ENCODE data around the gene SIRT5. TPM values are rescaled to one million over a fixed set of nuclear protein-coding genes. Genes with fewer than 3 reads are reported as not detected.
A peak's percentile ranks its signal among the peaks of the same experiment; 100 is the strongest.

SIRT5 gene
- total RNA-seq (2021) (7.6 and 9.0 TPM in 2 replicates), Bru-seq, nascent RNA (percentile 60 among the genes with signal in this experiment), BruChase-seq, experiment 1, labeled RNA remaining after a 2-hour chase (percentile 56 among the genes with signal in this experiment), BruChase-seq, experiment 2, labeled RNA remaining after a 6-hour chase (percentile 56 among the genes with signal in this experiment)
- long read RNA-seq, partial matches to known transcripts = 5 of 21 reads
- long read RNA-seq, other reads (novel, unspliced or antisense) = 16 of 21 reads

GRCh38 chr6:13574571-13575376, at the start of gene SIRT5:
SIRT5 (plus strand) TSS chr6:13574601; CDS start chr6:13584111, 9,510 bp downstream.
- Histone ChIP-seq H3K4me3 (ENCODE audit: low read depth, low read length, poor library complexity, severe bottlenecking) (peak within 1 kb of the TSS; percentile 67), H3K27me3 (replicated peaks; ENCODE audit: insufficient read depth, low read depth, low read length, poor library complexity) (no peaks in the 10 kb centered on the region), H3K27ac (ENCODE audit: low read depth, low read length, poor library complexity, severe bottlenecking) (peak within 1 kb of the TSS; percentile 74), H3K4me1 (ENCODE audit: insufficient read depth, low read length, poor library complexity, severe bottlenecking) (no peaks in the 10 kb centered on the region), H3K9me3 (ENCODE audit: low read depth, low read length, poor library complexity, severe bottlenecking) (no peaks in the 10 kb centered on the region), H3K36me3 (ENCODE audit: insufficient read depth, low read length, poor library complexity, severe bottlenecking) (no peaks in the 10 kb centered on the region)
- peak; percentile 88 for DNase-seq (ENCODE audit: low spot score)
- ChIA-PET POLR2A (ENCODE audit: low non-redundant PET) (interaction anchor here (0.6 kb wide), 2 partner anchors 141 to 271 kb away, joined by 4 read pairs; no protein-coding TSS in a partner anchor), CTCF (interaction anchor here (0.5 to 1.7 kb wide), 9 partner anchors 13 to 327 kb away, joined by 3 to 15 read pairs (median 3); partner anchors contain the start of genes NOL7 and RANBP9)
- BruUV-seq (replicated peaks) = no TSS peak
- intact Hi-C loops (cut with micrococcal nuclease; ENCODE audit: unreplicated experiment) = no loop called here
- no peak for TF ChIP-seq CTCF (conservative IDR thresholded peaks at IDR 0.05; ENCODE audit: low read depth, low read length)

- ChIA-PET POLR2A (ENCODE audit: low non-redundant PET) (no interaction called here), CTCF (no interaction called here)
- Histone ChIP-seq H3K36me3 (ENCODE audit: insufficient read depth, low read length, poor library complexity, severe bottlenecking) (no peaks in the 10 kb centered on the region), H3K4me3 (ENCODE audit: low read depth, low read length, poor library complexity, severe bottlenecking) (no peak overlapping the region), H3K27ac (ENCODE audit: low read depth, low read length, poor library complexity, severe bottlenecking) (no peak overlapping the region), H3K27me3 (replicated peaks; ENCODE audit: insufficient read depth, low read depth, low read length, poor library complexity) (no peaks in the 10 kb centered on the region), H3K9me3 (ENCODE audit: low read depth, low read length, poor library complexity, severe bottlenecking) (no peaks in the 10 kb centered on the region), H3K4me1 (ENCODE audit: insufficient read depth, low read length, poor library complexity, severe bottlenecking) (peaks cover 5% of the 10 kb centered on the region)
- TF ChIP-seq EZH2 (IDR thresholded peaks at IDR 0.05; ENCODE audit: borderline replicate concordance, low read depth, low read length, poor library complexity, severe bottlenecking) = no peak
- no peak for TF ChIP-seq CTCF (conservative IDR thresholded peaks at IDR 0.05; ENCODE audit: low read depth, low read length)
- BruUV-seq (replicated peaks) = no TSS peak
- intact Hi-C loops (cut with micrococcal nuclease; ENCODE audit: unreplicated experiment) = no loop called here
- no peak for DNase-seq (ENCODE audit: low spot score)
Measured at GRCh38 chr6:13524801-13525508, 49.4 kb upstream of the SIRT5 start.

- H3K4me3 ChIP-seq (ENCODE audit: low read depth, low read length, poor library complexity, severe bottlenecking) = no peak overlapping the region
- BruUV-seq (replicated peaks) = no TSS peak
- H3K4me1 ChIP-seq (ENCODE audit: insufficient read depth, low read length, poor library complexity, severe bottlenecking) = peaks cover 5% of the 10 kb centered on the region
- no peaks in the 10 kb centered on the region for H3K36me3 ChIP-seq (ENCODE audit: insufficient read depth, low read length, poor library complexity, severe bottlenecking)
- ChIA-PET POLR2A (ENCODE audit: low non-redundant PET) (no interaction called here), CTCF (no interaction called here)
- TF ChIP-seq CTCF (conservative IDR thresholded peaks at IDR 0.05; ENCODE audit: low read depth, low read length) (no peak), EZH2 (IDR thresholded peaks at IDR 0.05; ENCODE audit: borderline replicate concordance, low read depth, low read length, poor library complexity, severe bottlenecking) (no peak)
- intact Hi-C loops (cut with micrococcal nuclease; ENCODE audit: unreplicated experiment) = no loop called here
- no peak for DNase-seq (ENCODE audit: low spot score)
- H3K9me3 ChIP-seq (ENCODE audit: low read depth, low read length, poor library complexity, severe bottlenecking) = no peaks in the 10 kb centered on the region
- H3K27me3 ChIP-seq (replicated peaks; ENCODE audit: insufficient read depth, low read depth, low read length, poor library complexity) = no peaks in the 10 kb centered on the region
- H3K27ac ChIP-seq (ENCODE audit: low read depth, low read length, poor library complexity, severe bottlenecking) = no peak overlapping the region
Measured at GRCh38 chr6:13526357-13526726, 48.1 kb upstream of the SIRT5 start.
